Measurements from ENCODE around the gene TSC2.
A peak's percentile ranks its signal among the peaks of the same experiment; 100 is the strongest.

The TSC2 gene

GRCh38 chr16:2036200-2036966 lies 11.4 kb upstream of the TSC2 start:
- DNase-seq (ENCODE audit: low read depth), result no peak
- no peak overlapping the region for H3K4me3 ChIP-seq (ENCODE audit: low read depth, low read length)
- TF ChIP-seq CTCF (IDR thresholded peaks at IDR 0.05; ENCODE audit: control insufficient read depth, extremely low read depth, insufficient read depth), result no peak

DNA sequence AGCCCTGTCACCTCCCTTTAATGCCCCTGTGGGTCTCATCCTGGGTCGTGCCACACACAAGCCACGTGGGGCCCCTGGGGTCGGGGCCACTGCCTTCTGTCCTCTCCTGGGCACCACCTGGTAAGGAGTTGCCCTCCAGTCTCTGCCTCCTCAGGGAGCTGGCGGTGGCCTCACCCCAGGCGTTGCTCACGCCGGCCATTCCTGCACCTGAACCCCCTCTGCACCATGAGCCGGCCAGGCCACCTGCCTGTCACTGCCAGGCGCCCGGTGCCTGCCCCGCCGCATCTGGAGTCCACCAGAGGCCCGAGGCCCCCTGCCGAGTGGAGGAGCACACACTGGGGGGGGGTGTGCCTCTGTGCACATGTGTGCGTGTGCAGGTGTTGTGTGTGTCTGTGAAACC lies 10.7 kb upstream of the TSC2 start:
- no peak for TF ChIP-seq CTCF (IDR thresholded peaks at IDR 0.05; ENCODE audit: control insufficient read depth, extremely low read depth, insufficient read depth)
- H3K4me3 ChIP-seq (ENCODE audit: low read depth, low read length), result no peak overlapping the region
- no peak for DNase-seq (ENCODE audit: low read depth)

- H3K4me3 ChIP-seq (ENCODE audit: low read depth, low read length), result no peak overlapping the region
- DNase-seq (ENCODE audit: low read depth), result no peak
- no peak for TF ChIP-seq CTCF (IDR thresholded peaks at IDR 0.05; ENCODE audit: control insufficient read depth, extremely low read depth, insufficient read depth)
These were observed 10.0 kb upstream of the TSC2 start for GRCh38 chr16:2037647-2038381.

DNA sequence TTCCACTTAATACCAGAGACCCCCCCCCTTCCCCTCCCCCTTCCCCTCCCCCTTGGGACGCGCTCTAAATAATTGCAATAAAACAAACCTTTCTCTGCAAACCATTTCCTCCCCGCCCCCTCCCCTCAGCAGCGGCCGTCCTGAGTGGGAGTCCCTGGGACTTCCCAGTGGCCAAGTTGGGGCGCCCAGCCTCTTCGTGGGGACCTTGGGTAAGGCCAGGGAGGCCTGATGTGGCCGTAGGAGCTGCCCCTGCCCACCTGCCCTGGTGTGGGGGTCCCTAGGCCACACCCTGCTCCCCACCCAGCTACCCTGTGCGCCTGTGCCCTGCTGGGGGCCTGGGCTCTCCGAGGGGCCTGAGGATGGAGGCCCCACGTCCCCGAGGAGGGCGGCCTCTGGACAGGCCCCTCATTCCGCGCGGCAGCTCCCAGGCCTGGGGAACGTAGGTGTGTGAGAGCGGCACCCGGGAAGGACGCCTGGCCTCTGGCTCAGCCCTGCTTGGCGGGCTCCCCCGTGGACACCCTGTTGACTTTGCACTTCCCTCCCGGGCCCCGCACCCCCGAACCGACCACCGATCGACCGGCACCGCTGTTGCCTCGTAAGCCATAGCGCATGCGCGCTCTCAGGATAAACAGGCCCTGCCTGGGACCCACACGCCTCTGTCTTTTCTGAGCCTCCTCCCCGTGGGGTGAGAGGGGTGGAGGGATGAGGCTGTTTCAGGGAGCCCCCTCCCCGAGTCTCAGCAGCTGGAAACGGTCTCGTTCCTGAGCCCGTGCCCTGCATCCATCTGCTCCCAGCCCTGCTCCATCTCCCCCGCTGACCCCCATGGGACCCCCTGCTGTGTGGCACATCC lies 9.2 kb upstream of the TSC2 start:
- TF ChIP-seq CTCF (IDR thresholded peaks at IDR 0.05; ENCODE audit: control insufficient read depth, extremely low read depth, insufficient read depth), result no peak
- H3K4me3 ChIP-seq (ENCODE audit: low read depth, low read length), result no peak overlapping the region
- DNase-seq (ENCODE audit: low read depth), result no peak

DNA sequence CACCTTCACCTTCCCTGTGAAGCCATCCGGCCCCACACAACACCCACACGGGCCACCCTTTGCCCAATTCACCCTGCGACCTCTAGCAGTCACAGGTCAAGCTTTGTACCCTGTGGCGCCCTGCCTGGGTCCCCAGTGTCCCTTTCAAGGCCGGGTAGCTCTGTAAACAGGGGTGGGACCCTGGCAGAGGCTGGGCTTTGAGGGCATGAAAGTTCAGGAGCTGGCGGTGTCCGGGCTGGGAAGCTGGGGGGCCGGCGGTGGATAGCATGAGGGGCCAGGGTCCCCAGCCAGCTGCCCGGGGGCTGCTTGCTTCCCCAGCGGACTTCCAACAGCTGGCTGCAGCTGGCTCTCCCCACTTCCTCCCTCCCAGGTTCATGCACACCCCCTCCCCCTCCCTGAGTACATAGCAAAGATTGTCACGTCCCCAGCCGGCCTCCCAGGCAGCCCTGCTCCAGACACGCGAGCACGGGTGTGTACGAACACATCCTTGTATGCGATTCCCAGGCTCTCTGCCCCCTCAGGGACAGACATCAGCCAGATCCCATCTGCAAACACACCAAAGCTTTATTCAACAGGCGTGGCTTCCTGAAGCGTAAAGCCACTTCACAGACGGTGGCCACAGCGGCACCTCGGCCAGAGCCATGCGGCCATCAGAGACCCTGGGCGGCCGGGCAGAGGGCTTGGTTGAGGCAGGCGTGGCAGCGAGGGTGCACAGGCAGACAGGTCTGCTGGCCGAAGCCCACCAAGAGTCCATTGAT lies 8.3 kb upstream of the TSC2 start:
- DNase-seq (ENCODE audit: low read depth), result peak; percentile 90
- TF ChIP-seq CTCF (IDR thresholded peaks at IDR 0.05; ENCODE audit: control insufficient read depth, extremely low read depth, insufficient read depth), result no peak
- H3K4me3 ChIP-seq (ENCODE audit: low read depth, low read length), result no peak overlapping the region

DNA sequence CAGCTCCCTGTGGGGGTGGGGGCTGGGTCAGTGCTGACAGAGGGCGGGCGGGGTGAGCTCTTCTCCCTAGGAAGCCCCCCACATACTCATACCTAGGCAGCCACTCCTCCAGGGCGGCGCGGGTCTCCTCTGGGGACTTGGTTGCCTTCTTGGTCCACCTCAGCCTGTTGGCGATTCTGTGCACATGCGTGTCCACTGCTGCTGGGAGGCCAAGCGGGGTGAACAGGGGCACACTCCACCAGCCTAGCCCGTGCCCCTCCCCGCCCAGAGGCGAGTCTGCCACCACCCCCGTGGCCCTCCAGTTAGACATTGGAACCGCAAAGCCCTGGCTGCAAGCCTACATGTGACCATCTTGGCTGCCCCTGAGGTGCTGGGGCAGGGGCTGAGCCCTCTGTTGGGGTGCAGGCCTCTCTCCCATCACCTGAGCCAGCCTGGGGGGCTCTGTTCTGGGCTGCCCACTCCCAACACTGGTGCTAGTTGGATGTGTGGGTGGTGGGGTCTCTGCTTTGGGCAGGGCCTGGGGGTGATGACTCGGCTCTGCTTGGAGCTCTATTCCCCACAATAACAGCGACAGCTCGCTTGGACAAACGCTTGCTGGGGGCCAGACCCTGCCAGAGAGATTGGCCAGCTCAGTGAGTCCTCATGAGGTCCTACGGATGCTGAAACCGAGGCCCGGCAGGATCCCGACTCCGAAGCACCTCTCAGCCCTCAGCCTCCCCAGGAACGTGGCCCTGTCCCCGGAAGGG lies 7.6 kb upstream of the TSC2 start:
- DNase-seq (ENCODE audit: low read depth), result no peak
- H3K4me3 ChIP-seq (ENCODE audit: low read depth, low read length), result no peak overlapping the region
- TF ChIP-seq CTCF (IDR thresholded peaks at IDR 0.05; ENCODE audit: control insufficient read depth, extremely low read depth, insufficient read depth), result no peak
